NT2/D1 (cell line): Measurements from ENCODE around the gene NHSL1.

Source experiments
- DNase-seq: peaks from one replicate; pipeline ENCODE4 v3.0.0-alpha.2; 2011; ENCODE audit warnings: low read depth, low spot score
- H3K27me3 ChIP-seq: 2 replicates; pipeline ENCODE4 v1.6.0; 2011; ENCODE audit warnings: mild to moderate bottlenecking; ENCODE audit not compliant: insufficient read length, insufficient read depth
- H3K36me3 ChIP-seq: 2 replicates; pipeline ENCODE4 v1.6.1; 2011; ENCODE audit warnings: mild to moderate bottlenecking, low read length, mixed read lengths; ENCODE audit not compliant: insufficient read depth, insufficient read length
- H3K4me1 ChIP-seq: 2 replicates; pipeline ENCODE4 v1.5.1; 2011; ENCODE audit not compliant: insufficient read depth, insufficient read length
- H3K4me3 ChIP-seq: 2 replicates; pipeline ENCODE4 v1.5.1; 2011; ENCODE audit warnings: low read depth; ENCODE audit not compliant: insufficient read length
- H3K9ac ChIP-seq: 2 replicates; pipeline ENCODE4 v1.6.0; 2011; ENCODE audit warnings: low read depth; ENCODE audit not compliant: insufficient read length
- H3K9me3 ChIP-seq: 2 replicates; pipeline ENCODE4 v1.5.1; 2011; ENCODE audit warnings: mild to moderate bottlenecking, low read length; ENCODE audit not compliant: insufficient read depth
- SUZ12 ChIP-seq: IDR thresholded peaks from 2 replicates; pipeline ENCODE4 v1.6.1; 2011; ENCODE audit not compliant: insufficient read length, insufficient read depth; ENCODE audit errors: extremely low read depth
- YY1 ChIP-seq: IDR thresholded peaks from 2 replicates; pipeline ENCODE4 v1.6.1; 2011; ENCODE audit not compliant: insufficient read length, insufficient read depth
- ZNF274 ChIP-seq: IDR thresholded peaks from 2 replicates; pipeline ENCODE4 v1.6.1; 2011; ENCODE audit warnings: mild to moderate bottlenecking, low read depth, low read length

NHSL1 gene

DNA sequence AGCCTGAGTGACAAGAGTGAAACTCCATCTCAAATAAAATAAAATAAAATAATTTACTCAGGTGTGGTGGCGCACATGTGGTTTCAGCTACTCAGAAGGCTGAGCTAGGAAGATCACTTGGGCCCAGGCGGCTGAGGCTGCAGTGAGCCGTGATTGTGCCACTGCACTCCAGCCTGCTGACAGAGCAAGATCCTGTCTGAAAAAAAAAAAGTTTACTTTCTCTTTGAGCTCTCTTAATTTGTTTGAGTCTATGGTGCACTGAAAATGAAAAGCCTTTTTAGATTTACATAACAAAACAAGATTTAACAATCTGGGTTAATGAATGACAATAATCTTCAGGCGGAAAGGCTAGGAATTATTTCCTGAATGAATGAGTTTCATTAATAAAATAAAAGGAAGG lies 23.3 kb upstream of the NHSL1 start:
- TF ChIP-seq ZNF274 (no peak), SUZ12 (no peak), YY1 (no peak)

DNA sequence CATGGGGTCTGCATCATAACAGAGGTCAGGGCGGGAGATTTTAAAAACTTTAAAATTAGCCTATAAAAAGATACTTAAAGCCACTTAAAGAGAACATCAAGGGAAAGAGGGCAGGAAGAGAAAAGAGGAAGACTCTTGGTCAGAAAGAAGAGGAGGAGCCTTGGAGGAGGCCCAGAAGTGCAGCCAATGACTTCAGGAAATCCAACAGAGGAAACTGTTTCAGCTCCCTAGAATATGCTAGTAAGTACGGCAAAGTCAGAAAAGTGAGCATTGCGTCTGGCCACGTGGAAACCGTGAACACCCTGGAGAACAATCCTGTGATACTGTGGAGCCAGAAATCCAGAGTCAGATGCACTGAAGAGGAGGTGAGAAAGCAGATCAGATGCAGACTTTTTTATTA lies 22.5 kb upstream of the NHSL1 start:
- Histone ChIP-seq H3K9ac (no peak overlapping the region), H3K9me3 (peaks cover 20% of the 10 kb centered on the region), H3K4me1 (no peaks in the 10 kb centered on the region), H3K36me3 (peaks cover 6% of the 10 kb centered on the region), H3K27me3 (no peaks in the 10 kb centered on the region), H3K4me3 (no peak overlapping the region)
- no peak for DNase-seq
- no peak for TF ChIP-seq SUZ12
- TF ChIP-seq YY1: no peak
- no peak for TF ChIP-seq ZNF274

More for the DNA sequence above, 23.3 kb upstream of the NHSL1 start:
- Histone ChIP-seq H3K4me3 (no peak overlapping the region), H3K27me3 (no peaks in the 10 kb centered on the region), H3K9me3 (peaks cover 12% of the 10 kb centered on the region), H3K9ac (no peak overlapping the region), H3K4me1 (no peaks in the 10 kb centered on the region), H3K36me3 (peaks cover 3% of the 10 kb centered on the region)
- DNase-seq: no peak

GRCh38 chr6:138520463-138520862 lies 21.2 kb upstream of the NHSL1 start:
- no peaks in the 10 kb centered on the region for H3K4me1 ChIP-seq
- no peak overlapping the region for H3K4me3 ChIP-seq
- no peak overlapping the region for H3K9ac ChIP-seq
- H3K36me3 ChIP-seq: peaks cover 11% of the 10 kb centered on the region
- no peak for DNase-seq
- H3K27me3 ChIP-seq: no peaks in the 10 kb centered on the region
- no peak for TF ChIP-seq ZNF274
- H3K9me3 ChIP-seq: peaks cover 27% of the 10 kb centered on the region

DNA sequence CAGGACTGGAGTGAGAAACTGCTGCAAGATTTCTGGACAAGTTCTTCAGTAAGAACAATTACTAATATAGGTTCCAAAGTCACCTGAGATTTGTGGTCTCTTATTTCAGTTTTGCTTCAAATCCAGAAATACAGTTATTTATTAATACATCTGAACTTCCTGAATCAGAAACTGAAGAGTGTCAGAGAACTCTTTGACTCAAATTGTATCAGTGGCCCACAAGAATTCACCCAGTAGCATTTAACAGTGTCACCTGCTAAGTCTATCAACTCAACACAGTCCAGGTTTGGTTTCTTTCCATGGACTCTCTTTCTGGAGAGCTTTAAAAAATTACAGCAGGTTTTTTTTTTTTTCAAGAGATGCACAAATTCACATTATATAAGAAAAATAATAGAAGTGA lies 18.8 kb upstream of the NHSL1 start:
- TF ChIP-seq ZNF274 (no peak), SUZ12 (no peak), YY1 (no peak)
- no peak overlapping the region for H3K4me3 ChIP-seq
- no peaks in the 10 kb centered on the region for H3K27me3 ChIP-seq
- DNase-seq: no peak
- H3K9me3 ChIP-seq: peaks cover 27% of the 10 kb centered on the region
- H3K36me3 ChIP-seq: peaks cover 11% of the 10 kb centered on the region
- H3K9ac ChIP-seq: no peak overlapping the region
- no peaks in the 10 kb centered on the region for H3K4me1 ChIP-seq

DNA sequence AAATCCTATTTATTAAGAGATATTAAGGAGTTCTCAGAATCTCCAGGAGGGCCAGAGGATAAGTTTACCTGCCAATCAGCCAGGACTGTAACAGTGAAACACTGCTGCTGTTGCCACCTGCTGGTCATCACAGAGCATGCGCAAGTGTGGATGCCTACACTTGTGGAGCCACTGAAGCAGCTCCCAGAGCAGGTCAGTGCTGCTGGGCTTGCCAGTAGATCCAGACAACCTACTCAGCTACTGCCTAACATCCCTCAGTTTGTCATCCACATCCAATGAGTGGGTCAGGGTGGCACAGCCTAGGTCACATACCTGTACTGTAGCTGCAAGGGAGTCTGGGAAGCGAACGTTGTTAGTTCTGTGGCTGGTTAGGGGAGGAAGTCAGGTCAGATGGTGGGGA lies 18.3 kb upstream of the NHSL1 start:
- Histone ChIP-seq H3K4me3 (no peak overlapping the region), H3K27me3 (no peaks in the 10 kb centered on the region), H3K36me3 (peaks cover 11% of the 10 kb centered on the region), H3K4me1 (no peaks in the 10 kb centered on the region), H3K9me3 (peaks cover 27% of the 10 kb centered on the region), H3K9ac (no peak overlapping the region)
- no peak for DNase-seq
- TF ChIP-seq YY1: no peak
- no peak for TF ChIP-seq ZNF274
- TF ChIP-seq SUZ12: no peak

- Histone ChIP-seq H3K36me3 (peaks cover 11% of the 10 kb centered on the region), H3K4me3 (no peak overlapping the region), H3K27me3 (no peaks in the 10 kb centered on the region), H3K9ac (no peak overlapping the region), H3K9me3 (peaks cover 27% of the 10 kb centered on the region), H3K4me1 (no peaks in the 10 kb centered on the region)
- TF ChIP-seq ZNF274 (no peak), SUZ12 (no peak), YY1 (no peak)
- DNase-seq: no peak
Measured at GRCh38 chr6:138515657-138516248, 16.5 kb upstream of the NHSL1 start.

GRCh38 chr6:138514860-138515540 lies 15.7 kb upstream of the NHSL1 start:
- no peaks in the 10 kb centered on the region for H3K27me3 ChIP-seq
- TF ChIP-seq YY1 (no peak), ZNF274 (no peak), SUZ12 (no peak)
- DNase-seq: no peak
- no peaks in the 10 kb centered on the region for H3K4me1 ChIP-seq
- no peak overlapping the region for H3K9ac ChIP-seq
- peaks cover 11% of the 10 kb centered on the region for H3K36me3 ChIP-seq
- peaks cover 27% of the 10 kb centered on the region for H3K9me3 ChIP-seq
- no peak overlapping the region for H3K4me3 ChIP-seq

- Histone ChIP-seq H3K9ac (no peak overlapping the region), H3K36me3 (peaks cover 8% of the 10 kb centered on the region), H3K27me3 (no peaks in the 10 kb centered on the region), H3K4me1 (no peaks in the 10 kb centered on the region), H3K9me3 (peaks cover 14% of the 10 kb centered on the region), H3K4me3 (no peak overlapping the region)
- TF ChIP-seq SUZ12: no peak
- TF ChIP-seq YY1: no peak
- no peak for TF ChIP-seq ZNF274
- DNase-seq: peak; percentile 20
Measured at GRCh38 chr6:138512609-138513008, 13.3 kb upstream of the NHSL1 start.
